ENCODE measurements around the gene MARK4. TPM values are rescaled to one million over a fixed set of nuclear protein-coding genes. Genes with fewer than 3 reads are reported as not detected.

Gene MARK4
- total and polyA plus RNA-seq, 8 donors = 8.8 to 120 (median 18.4) TPM

DNA sequence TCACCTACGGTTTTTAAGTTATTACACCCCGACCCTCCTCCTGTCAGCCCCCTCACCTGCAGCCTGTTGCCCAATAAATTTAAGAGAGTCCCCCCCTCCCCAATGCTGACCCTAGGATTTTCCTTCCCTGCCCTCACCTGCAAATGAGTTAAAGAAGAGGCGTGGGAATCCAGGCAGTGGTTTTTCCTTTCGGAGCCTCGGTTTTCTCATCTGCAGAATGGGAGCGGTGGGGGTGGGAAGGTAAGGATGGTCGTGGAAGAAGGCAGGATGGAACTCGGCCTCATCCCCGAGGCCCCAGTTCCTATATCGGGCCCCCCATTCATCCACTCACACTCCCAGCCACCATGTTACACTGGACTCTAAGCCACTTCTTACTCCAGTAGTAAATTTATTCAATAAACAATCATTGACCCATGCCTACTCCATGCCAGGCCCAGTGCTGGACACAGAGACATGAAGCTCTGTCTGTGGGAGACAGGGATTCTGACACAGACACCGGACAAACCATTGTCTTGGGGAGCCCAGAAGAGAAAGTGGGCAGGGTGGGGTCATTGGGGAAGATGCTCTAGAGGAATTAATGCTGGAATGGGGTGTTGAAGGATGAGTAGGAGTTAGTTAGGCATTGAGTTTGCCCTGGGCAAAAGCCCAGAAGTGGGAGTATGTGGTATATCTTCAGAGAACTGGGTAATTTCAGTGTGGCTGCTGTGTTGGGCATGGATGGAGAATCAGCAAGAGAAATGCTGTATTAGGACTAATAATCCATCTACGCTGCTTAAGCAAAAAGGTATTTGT is 52.4 kb downstream of the MARK4 start:
- intact Hi-C loops (cut with DNase I; ENCODE audit: low total_unique reads) = no loop called here

DNA sequence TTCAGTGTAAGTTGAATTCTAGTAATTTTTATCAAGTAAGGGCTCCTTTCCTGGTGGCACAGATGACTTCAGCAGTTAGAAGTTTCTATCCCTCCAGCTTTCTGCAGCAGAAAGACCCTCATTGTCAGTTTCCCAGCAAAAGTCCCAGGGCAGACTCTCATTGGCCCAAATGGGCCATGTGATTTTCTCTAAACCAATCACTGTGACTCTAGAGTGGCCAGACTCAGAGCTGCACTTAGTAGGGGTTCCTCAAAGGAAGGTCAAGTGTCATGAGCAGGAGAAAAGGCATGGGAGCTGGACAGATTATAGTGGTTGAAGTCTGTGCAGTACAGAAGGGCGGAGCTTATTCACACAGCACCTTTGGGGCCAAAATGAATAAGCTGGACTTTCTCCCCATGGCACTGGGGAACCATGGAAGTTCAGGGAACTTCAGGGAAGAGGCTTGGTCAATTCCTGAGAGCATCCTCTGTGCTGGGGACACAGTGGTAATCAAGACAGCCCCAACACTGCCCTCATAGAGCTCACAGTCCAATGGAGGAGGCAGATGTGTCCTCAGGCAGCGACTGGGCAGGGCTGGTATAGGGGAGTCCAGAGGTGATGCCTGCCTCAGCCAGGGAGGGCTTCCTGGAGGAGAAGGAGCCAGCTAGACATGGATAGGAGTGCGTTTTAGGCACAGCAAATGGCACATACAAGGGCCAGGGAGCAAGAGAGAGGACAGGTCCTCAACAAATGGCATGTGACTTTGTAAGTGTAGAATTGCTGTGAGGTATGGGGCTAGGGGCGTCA is 53.3 kb downstream of the MARK4 start:
- H3K27me3 ChIP-seq = peaks cover 0 to 21% (median 0%) of the 10 kb centered on the region in 3 donors
- H3K27ac ChIP-seq = no peak overlapping the region
- H3K4me1 ChIP-seq = peaks cover 0 to 8% (median 0%) of the 10 kb centered on the region in 4 donors
- WGBS, 5 donors = 71 to 79% (median 74%) methylated on average over 4 of the region's 4 CpGs
- intact Hi-C loops (cut with DNase I; ENCODE audit: low total_unique reads) = no loop called here
- H3K4me3 ChIP-seq = no peak overlapping the region
- no peak for DNase-seq
- TF ChIP-seq CTCF (IDR thresholded peaks at IDR 0.05) = no peak
- TF ChIP-seq POLR2AphosphoS5 (IDR thresholded peaks at IDR 0.05) = no peak
- TF ChIP-seq EP300 (IDR thresholded peaks at IDR 0.05) = no peak
- TF ChIP-seq POLR2A (IDR thresholded peaks at IDR 0.05) = no peak
- no peaks in the 10 kb centered on the region for H3K9me3 ChIP-seq
- peaks cover 0 to 29% (median 24%) of the 10 kb centered on the region in 4 donors for H3K36me3 ChIP-seq

More for the DNA sequence above, 52.4 kb downstream of the MARK4 start:
- no peaks in the 10 kb centered on the region for H3K9me3 ChIP-seq
- 92 to 97% (median 95%) methylated on average over 12 of the region's 12 CpGs for WGBS, 5 donors
- peaks cover 4 to 35% (median 30%) of the 10 kb centered on the region in 4 donors for H3K36me3 ChIP-seq
- no peak overlapping the region for H3K4me3 ChIP-seq
- DNase-seq = no peak
- no peak overlapping the region for H3K27ac ChIP-seq
- TF ChIP-seq CTCF (IDR thresholded peaks at IDR 0.05) = no peak
- no peak for TF ChIP-seq EP300 (IDR thresholded peaks at IDR 0.05)
- H3K4me1 ChIP-seq = peaks cover 0 to 8% (median 0%) of the 10 kb centered on the region in 4 donors
- H3K27me3 ChIP-seq = peaks cover 0 to 19% (median 0%) of the 10 kb centered on the region in 3 donors

DNA sequence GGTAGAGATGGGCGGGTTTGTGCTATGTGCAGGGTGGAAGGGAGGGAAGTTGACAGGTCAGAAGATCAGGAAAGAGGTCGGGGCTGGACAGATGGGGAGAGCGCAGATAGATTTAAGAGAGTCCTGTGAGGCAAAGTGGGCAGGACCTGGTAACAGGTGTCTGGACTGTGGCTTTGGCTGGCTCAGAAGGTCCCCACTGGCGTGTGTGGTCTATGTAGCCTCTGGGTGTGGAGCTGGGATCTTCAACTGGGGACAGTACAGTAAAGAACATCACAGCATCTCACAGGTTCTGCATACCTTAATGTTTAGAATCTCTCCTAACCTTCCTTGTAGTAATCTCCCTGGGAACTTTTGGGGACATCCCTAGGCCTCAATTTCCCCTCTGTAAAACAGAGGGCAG is 53.9 kb downstream of the MARK4 start:
- TF ChIP-seq POLR2A (IDR thresholded peaks at IDR 0.05) (no peak), EP300 (IDR thresholded peaks at IDR 0.05) (no peak), POLR2AphosphoS5 (IDR thresholded peaks at IDR 0.05) (no peak), CTCF (IDR thresholded peaks at IDR 0.05) (no peak)
- intact Hi-C loops (cut with DNase I; ENCODE audit: low total_unique reads) = no loop called here

GRCh38 chr19:45305421-45305820 is 54.4 kb downstream of the MARK4 start:
- H3K9me3 ChIP-seq = no peaks in the 10 kb centered on the region
- 13 to 30% (median 17%) methylated on average over 5 of the region's 5 CpGs for WGBS, 5 donors
- no peak for TF ChIP-seq CTCF (IDR thresholded peaks at IDR 0.05)
- TF ChIP-seq POLR2AphosphoS5 (IDR thresholded peaks at IDR 0.05) = no peak
- TF ChIP-seq POLR2A (IDR thresholded peaks at IDR 0.05) = no peak
- no peak for TF ChIP-seq EP300 (IDR thresholded peaks at IDR 0.05)

More for the DNA sequence above, 53.9 kb downstream of the MARK4 start:
- H3K27me3 ChIP-seq = peaks cover 0 to 21% (median 0%) of the 10 kb centered on the region in 3 donors
- H3K4me1 ChIP-seq = peaks cover 0 to 8% (median 0%) of the 10 kb centered on the region in 4 donors
- DNase-seq = no peak
- H3K4me3 ChIP-seq = no peak overlapping the region
- H3K27ac ChIP-seq = no peak overlapping the region
- no peaks in the 10 kb centered on the region for H3K9me3 ChIP-seq
- peaks cover 0 to 22% (median 17%) of the 10 kb centered on the region in 4 donors for H3K36me3 ChIP-seq
- WGBS, 5 donors = 55 to 68% (median 61%) methylated on average over 4 of the region's 4 CpGs

More at GRCh38 chr19:45305421-45305820, 54.4 kb downstream of the MARK4 start:
- Histone ChIP-seq H3K36me3 (peaks cover 0 to 20% (median 16%) of the 10 kb centered on the region in 4 donors), H3K27ac (no peak overlapping the region), H3K4me3 (no peak overlapping the region), H3K27me3 (peaks cover 0 to 21% (median 0%) of the 10 kb centered on the region in 3 donors), H3K4me1 (peaks cover 0 to 8% (median 0%) of the 10 kb centered on the region in 4 donors)
- peak in 1 of 2 donors; percentile 52 for DNase-seq
- intact Hi-C loops (cut with DNase I; ENCODE audit: low total_unique reads) = no loop called here
